Measurements from ENCODE around the gene PDE8B. TPM values are rescaled to one million over a fixed set of nuclear protein-coding genes. Genes with fewer than 3 reads are reported as not detected.

PDE8B gene
- total and polyA plus RNA-seq, 2 donors (not counting 1 experiment from before 2014, with no cell fraction given): 0.07 TPM; not detected in 1

DNA sequence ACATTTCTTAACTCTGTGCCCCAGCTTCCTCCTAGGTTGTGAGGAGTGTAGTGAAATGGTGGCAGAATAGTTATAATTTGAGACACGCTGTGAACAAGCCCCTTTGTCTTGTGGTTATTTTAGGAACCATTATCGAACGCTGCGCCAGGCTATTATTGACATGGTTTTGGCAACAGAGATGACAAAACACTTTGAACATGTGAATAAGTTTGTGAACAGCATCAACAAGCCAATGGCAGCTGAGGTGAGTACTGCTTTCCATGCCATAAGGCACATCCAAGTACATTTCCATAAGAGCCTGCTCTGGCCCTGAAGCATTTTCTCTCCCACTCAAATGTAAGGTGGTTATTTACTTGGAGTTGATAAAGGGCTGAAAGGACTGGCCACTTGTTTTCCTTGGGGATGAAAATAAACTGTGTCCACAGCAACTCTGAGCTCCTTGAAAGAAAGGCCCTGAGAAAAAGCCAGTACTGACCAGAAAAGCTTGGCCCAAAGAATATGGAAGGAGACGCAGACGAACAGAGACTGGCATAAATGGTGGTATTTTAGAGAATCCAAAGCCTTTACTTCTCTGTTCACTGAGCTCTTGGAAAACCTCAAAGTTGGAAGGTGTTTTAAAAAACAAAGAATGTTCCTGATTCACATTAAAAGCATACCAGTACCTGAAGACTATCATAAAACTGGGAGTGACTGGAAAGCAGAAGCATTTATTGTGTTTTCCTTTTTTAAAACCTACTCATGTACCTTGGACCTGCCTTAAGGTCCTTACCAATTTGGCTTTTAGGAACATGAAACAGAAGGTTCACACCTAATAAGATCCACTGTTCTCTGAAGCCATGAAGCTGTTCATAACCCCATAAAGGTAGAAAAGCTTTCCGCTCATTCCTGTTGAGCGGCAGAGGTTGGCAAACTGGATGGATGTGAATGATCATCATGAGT, 209.4 kb downstream of the PDE8B start:
- Histone ChIP-seq H3K27me3 (replicated peaks in 1 of 4; ENCODE audit: control extremely low read depth in 1 of 4, control insufficient read depth in 3 of 4, insufficient read depth in 4 of 4, low read length in 3 of 4) (peaks cover 0 to 3% (median 0%) of the 10 kb centered on the region in 4 experiments), H3K79me2 (ENCODE audit: control insufficient read depth, insufficient read depth, low read length) (no peaks in the 10 kb centered on the region), H3K4me1 (ENCODE audit: control insufficient read depth in 2 of 2, insufficient read depth in 2 of 2, low read length in 2 of 2) (no peaks in the 10 kb centered on the region), H2AFZ (ENCODE audit: insufficient read depth, low read depth, low read length, poor library complexity, severe bottlenecking) (no peak overlapping the region), H3K9ac (ENCODE audit: low read length) (no peak overlapping the region), H3K4me2 (replicated peaks; ENCODE audit: low read depth, low read length, poor library complexity, severe bottlenecking) (no peak overlapping the region), H3K9me3 (ENCODE audit: control extremely low read depth in 1 of 3, control insufficient read depth in 2 of 3, insufficient read depth in 1 of 3, low read length in 2 of 3) (peaks cover 0 to 2% (median 0%) of the 10 kb centered on the region in 3 donors), H3K27ac (ENCODE audit: low read length in 2 of 2) (no peak overlapping the region), H3K4me3 (ENCODE audit: control extremely low read depth in 1 of 5, extremely low read depth in 1 of 5, insufficient read depth in 1 of 5, low read depth in 2 of 5, low read length in 4 of 5) (no peak overlapping the region), H4K20me1 (ENCODE audit: control insufficient read depth, insufficient read depth, low read length, poor library complexity, severe bottlenecking) (no peaks in the 10 kb centered on the region), H3K36me3 (replicated peaks in 1 of 2; ENCODE audit: control extremely low read depth in 1 of 2, control insufficient read depth in 1 of 2, extremely low read depth in 1 of 2, insufficient read depth in 2 of 2, low read length in 1 of 2) (peaks cover 0 to 4% of the 10 kb centered on the region in 2 experiments)
- CTCF ChIA-PET: no interaction called here
- no peak overlapping the region for H3K27ac Mint-ChIP-seq
- H3K27me3 Mint-ChIP-seq: peaks cover 7% of the 10 kb centered on the region
- intact Hi-C loops (cut with micrococcal nuclease): no loop called here
- whole genome bisulfite sequencing (ENCODE audit: insufficient coverage): 96% methylated on average over 4 of the region's 8 CpGs
- H3K9me3 Mint-ChIP-seq (ENCODE audit: insufficient read depth): no peaks in the 10 kb centered on the region
- DNase-seq: no peak
- H3K4me3 Mint-ChIP-seq: no peak overlapping the region
- no peaks in the 10 kb centered on the region for H3K4me1 Mint-ChIP-seq
- TF ChIP-seq EZH2 (IDR thresholded peaks at IDR 0.05; ENCODE audit: borderline replicate concordance, insufficient read depth, low read depth, low read length, poor library complexity, severe bottlenecking): no peak
- no peak for ATAC-seq (ENCODE audit: low read depth)
- POLR2A ChIA-PET: no interaction called here

DNA sequence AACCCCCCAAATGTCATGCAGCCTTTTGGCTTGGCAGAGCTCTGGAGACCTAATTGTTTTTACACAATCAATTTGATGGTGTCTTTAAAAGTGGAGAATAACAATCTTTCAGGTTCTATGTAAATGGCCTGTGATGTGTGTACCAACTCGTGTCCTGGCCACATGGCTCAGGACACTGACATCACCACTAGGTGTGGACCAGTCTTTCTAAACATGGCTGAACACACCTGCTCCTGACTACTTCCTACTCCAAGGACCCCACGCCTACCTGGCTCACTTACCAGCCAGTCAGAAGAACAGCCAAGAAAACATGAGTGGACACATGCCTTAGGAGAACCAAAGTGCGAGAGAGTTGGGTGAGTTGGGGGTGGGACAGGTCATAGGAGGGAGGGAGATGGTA, 210.5 kb downstream of the PDE8B start:
- no peaks in the 10 kb centered on the region for H3K79me2 ChIP-seq (ENCODE audit: control insufficient read depth, insufficient read depth, low read length)
- H3K4me1 ChIP-seq (ENCODE audit: control insufficient read depth in 2 of 2, insufficient read depth in 2 of 2, low read length in 2 of 2): no peaks in the 10 kb centered on the region
- H3K27me3 Mint-ChIP-seq: peaks cover 7% of the 10 kb centered on the region
- intact Hi-C loops (cut with micrococcal nuclease): no loop called here
- no peak overlapping the region for H3K4me3 Mint-ChIP-seq
- no peak overlapping the region for H3K4me2 ChIP-seq (replicated peaks; ENCODE audit: low read depth, low read length, poor library complexity, severe bottlenecking)
- WGBS (ENCODE audit: insufficient coverage): 50% methylated on average over 2 of the region's 3 CpGs
- H3K27ac ChIP-seq (ENCODE audit: low read length in 2 of 2): no peak overlapping the region
- peaks cover 0 to 4% of the 10 kb centered on the region in 2 experiments for H3K36me3 ChIP-seq (replicated peaks in 1 of 2; ENCODE audit: control extremely low read depth in 1 of 2, control insufficient read depth in 1 of 2, extremely low read depth in 1 of 2, insufficient read depth in 2 of 2, low read length in 1 of 2)
- no peak for ATAC-seq (ENCODE audit: low read depth)
- no peaks in the 10 kb centered on the region for H4K20me1 ChIP-seq (ENCODE audit: control insufficient read depth, insufficient read depth, low read length, poor library complexity, severe bottlenecking)
- no peak overlapping the region for H3K27ac Mint-ChIP-seq
- H2AFZ ChIP-seq (ENCODE audit: insufficient read depth, low read depth, low read length, poor library complexity, severe bottlenecking): no peak overlapping the region
- no peaks in the 10 kb centered on the region for H3K4me1 Mint-ChIP-seq
- H3K27me3 ChIP-seq (replicated peaks in 1 of 4; ENCODE audit: control extremely low read depth in 1 of 4, control insufficient read depth in 3 of 4, insufficient read depth in 4 of 4, low read length in 3 of 4): peaks cover 0 to 3% (median 0%) of the 10 kb centered on the region in 4 experiments
- peaks cover 0 to 2% (median 0%) of the 10 kb centered on the region in 3 donors for H3K9me3 ChIP-seq (ENCODE audit: control extremely low read depth in 1 of 3, control insufficient read depth in 2 of 3, insufficient read depth in 1 of 3, low read length in 2 of 3)
- ChIA-PET POLR2A (no interaction called here), CTCF (no interaction called here)
- DNase-seq: no peak
- TF ChIP-seq EZH2 (IDR thresholded peaks at IDR 0.05; ENCODE audit: borderline replicate concordance, insufficient read depth, low read depth, low read length, poor library complexity, severe bottlenecking): no peak
- TF ChIP-seq, protein P1, sequence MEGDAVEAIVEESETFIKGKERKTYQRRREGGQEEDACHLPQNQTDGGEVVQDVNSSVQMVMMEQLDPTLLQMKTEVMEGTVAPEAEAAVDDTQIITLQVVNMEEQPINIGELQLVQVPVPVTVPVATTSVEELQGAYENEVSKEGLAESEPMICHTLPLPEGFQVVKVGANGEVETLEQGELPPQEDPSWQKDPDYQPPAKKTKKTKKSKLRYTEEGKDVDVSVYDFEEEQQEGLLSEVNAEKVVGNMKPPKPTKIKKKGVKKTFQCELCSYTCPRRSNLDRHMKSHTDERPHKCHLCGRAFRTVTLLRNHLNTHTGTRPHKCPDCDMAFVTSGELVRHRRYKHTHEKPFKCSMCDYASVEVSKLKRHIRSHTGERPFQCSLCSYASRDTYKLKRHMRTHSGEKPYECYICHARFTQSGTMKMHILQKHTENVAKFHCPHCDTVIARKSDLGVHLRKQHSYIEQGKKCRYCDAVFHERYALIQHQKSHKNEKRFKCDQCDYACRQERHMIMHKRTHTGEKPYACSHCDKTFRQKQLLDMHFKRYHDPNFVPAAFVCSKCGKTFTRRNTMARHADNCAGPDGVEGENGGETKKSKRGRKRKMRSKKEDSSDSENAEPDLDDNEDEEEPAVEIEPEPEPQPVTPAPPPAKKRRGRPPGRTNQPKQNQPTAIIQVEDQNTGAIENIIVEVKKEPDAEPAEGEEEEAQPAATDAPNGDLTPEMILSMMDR (IDR thresholded peaks at IDR 0.05): no peak
- no peak overlapping the region for H3K4me3 ChIP-seq (ENCODE audit: control extremely low read depth in 1 of 5, extremely low read depth in 1 of 5, insufficient read depth in 1 of 5, low read depth in 2 of 5, low read length in 4 of 5)
- H3K9ac ChIP-seq (ENCODE audit: low read length): no peak overlapping the region
- no peaks in the 10 kb centered on the region for H3K9me3 Mint-ChIP-seq (ENCODE audit: insufficient read depth)
